HG03064 (cell line): ENCODE data around the gene TRIP10.
"Not testable (repeated sequence)": the region's sequence is repeated elsewhere in the genome, so short reads cannot be mapped to it uniquely, and the experiment has no call there.

Experiments
- ATAC-seq: cut with Tn5 transposase; IDR thresholded peaks from one replicate; pipeline ENCODE4 v1.9.1; 2021; ENCODE audit warnings: low read depth; ENCODE audit not compliant: unreplicated experiment

Gene TRIP10

GRCh38 chr19:6739883-6740588, 556 bp downstream of the TRIP10 start:
- no peak for ATAC-seq

- ATAC-seq = no peak
These were observed 1.3 kb downstream of the TRIP10 start for GRCh38 chr19:6740589-6741343.

- ATAC-seq = no peak
These were observed 3.6 kb downstream of the TRIP10 start for GRCh38 chr19:6743066-6743465.

- ATAC-seq = no peak
These were observed 4.4 kb downstream of the TRIP10 start for GRCh38 chr19:6743714-6744380.

- ATAC-seq = no peak
These were observed 5.2 kb downstream of the TRIP10 start for GRCh38 chr19:6744381-6745301.

GRCh38 chr19:6745965-6746364, 6.5 kb downstream of the TRIP10 start:
- ATAC-seq = no peak

- ATAC-seq = not testable (repeated sequence)
These were observed 9.1 kb downstream of the TRIP10 start for GRCh38 chr19:6748543-6748942.

- no peak for ATAC-seq
These were observed 10.6 kb downstream of the TRIP10 start for GRCh38 chr19:6750062-6750461.

GRCh38 chr19:6751189-6751588, 11.7 kb downstream of the TRIP10 start:
- ATAC-seq = no peak

- no peak for ATAC-seq
These were observed 13.0 kb downstream of the TRIP10 start for GRCh38 chr19:6752256-6753177.

- ATAC-seq = peak; percentile 67
These were observed 13.9 kb downstream of the TRIP10 start for GRCh38 chr19:6753178-6754031.

GRCh38 chr19:6754136-6754535, 14.7 kb downstream of the TRIP10 start:
- no peak for ATAC-seq

GRCh38 chr19:6754653-6755463, 15.4 kb downstream of the TRIP10 start:
- ATAC-seq = no peak

GRCh38 chr19:6760606-6761005, 21.1 kb downstream of the TRIP10 start:
- ATAC-seq = no peak

GRCh38 chr19:6761053-6761676, 21.7 kb downstream of the TRIP10 start:
- ATAC-seq = no peak

- not testable (repeated sequence) for ATAC-seq
These were observed 22.8 kb downstream of the TRIP10 start for GRCh38 chr19:6762253-6762797.
